Right kidney (tissue), 9 donors: Measurements from ENCODE around the gene OR9Q1.
"Not testable (repeated sequence)": the region's sequence is repeated elsewhere in the genome, so short reads cannot be mapped to it uniquely, and the experiment has no call there.

Experiments used
- DNase-seq: peaks from one replicate; pipeline ENCODE4 v3.0.0-alpha.2; 2016
- long read RNA-seq, 8 donors: transcript quantifications; one replicate each; lab custom pipeline, GENCODE V29; 2026

Gene OR9Q1
- long read RNA-seq, donor 1 = 0 reads
- long read RNA-seq, donor 2 = 0 reads
- long read RNA-seq, donor 3, partial matches to known transcripts = 0 of 1 reads
- long read RNA-seq, donor 3, other reads (novel, unspliced or antisense) = 0 of 1 reads
- long read RNA-seq, donor 4 = 0 reads
- long read RNA-seq, donor 5 = 0 reads
- long read RNA-seq, donor 6 = 0 reads
- long read RNA-seq, donor 7 = 0 reads
- long read RNA-seq, donor 8 = 0 reads

DNA sequence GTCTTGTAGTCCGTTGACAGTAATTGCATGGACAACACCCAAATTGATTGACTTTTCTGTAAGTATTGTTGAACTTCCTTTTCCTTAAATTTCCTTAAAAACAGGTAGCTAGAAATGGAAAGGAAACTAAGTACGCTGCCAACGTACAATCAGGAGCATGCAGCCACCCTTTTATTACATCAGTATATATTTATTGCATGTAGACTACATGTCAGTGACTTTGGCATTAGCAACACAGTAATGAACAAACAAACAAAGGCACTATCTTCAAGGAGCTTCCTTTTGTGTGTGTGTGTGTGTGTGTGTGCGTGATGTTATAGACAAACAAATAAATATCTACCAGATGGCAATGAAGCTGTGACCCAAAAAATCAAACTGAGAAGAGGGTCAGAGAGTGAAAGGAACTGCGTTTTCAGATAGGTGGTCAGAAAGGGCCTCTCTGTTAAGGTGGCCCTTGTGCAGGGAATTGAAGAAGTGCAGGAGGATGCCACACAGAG is at the start of gene OR9Q1:
TSS of gene OR9Q1 (plus strand) at position 447 of the 497 bp plus-strand sequence. CDS start 155,564 bp downstream, outside the sequence.
- DNase-seq = no peak

GRCh38 chr11:57974132-57974531 is 49.5 kb upstream of the OR9Q1 start:
- DNase-seq = no peak

GRCh38 chr11:57974848-57975601 is 48.7 kb upstream of the OR9Q1 start:
- DNase-seq = no peak

DNA sequence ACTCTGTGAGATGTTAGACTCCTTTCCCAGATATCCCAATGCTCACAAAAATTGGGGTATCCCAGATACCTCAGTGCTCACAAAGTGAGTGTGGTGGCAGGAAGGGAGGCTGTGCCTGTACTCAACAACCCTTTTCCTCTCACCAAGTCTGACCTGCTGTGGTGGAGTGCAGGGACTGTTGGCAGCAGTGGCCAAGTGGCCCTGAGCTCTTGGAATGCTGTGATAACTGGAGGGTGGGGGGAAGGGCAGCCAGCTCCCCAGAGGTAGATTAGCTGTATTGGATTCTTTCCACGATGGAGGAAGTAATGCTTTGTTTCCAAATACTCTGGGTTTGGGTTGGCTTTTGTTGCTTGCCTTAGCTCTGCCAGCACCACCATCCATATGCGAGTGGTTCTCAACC is 46.0 kb upstream of the OR9Q1 start:
- no peak for DNase-seq

DNA sequence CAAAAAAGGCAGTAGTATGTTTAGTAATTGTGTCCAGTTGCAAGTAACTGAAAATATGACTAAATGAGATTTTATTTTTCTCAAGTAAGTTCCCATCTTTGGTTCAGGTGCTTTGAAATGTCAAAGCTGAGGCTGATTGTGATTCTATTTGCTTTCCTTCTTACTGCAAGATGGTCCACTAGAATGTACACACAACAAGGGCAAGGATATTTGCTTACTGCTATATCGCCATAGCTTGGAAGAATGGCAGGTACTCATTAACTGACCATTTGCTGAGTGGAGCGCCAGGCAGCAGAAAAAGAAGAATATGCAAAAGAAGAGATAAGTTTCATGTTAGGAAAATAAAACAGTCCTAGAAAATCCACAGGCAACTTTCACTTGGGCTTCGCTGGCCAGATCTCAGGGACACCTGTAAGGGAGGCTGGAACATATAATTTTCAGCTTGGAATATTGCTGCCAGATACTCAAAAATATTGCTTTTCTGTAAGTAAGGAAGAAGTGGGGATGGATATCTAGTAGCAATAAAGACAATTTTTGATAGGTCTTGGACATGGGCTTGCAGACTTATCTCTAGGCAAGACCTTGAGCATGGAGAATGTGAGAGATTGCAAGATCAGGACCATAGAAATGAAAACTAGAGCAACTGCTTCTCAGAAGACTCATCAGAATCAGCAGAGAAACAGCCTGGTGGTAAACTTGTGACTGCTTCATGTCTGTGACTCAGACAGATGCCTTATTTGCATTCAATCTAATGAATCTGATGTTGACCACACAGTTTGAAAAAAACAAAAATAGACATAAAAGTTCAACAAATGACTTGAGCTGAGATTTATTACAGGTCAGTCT is 44.8 kb upstream of the OR9Q1 start:
- DNase-seq = no peak

GRCh38 chr11:57979532-57980079 is 44.1 kb upstream of the OR9Q1 start:
- no peak for DNase-seq

GRCh38 chr11:57980201-57980600 is 43.5 kb upstream of the OR9Q1 start:
- DNase-seq = no peak

DNA sequence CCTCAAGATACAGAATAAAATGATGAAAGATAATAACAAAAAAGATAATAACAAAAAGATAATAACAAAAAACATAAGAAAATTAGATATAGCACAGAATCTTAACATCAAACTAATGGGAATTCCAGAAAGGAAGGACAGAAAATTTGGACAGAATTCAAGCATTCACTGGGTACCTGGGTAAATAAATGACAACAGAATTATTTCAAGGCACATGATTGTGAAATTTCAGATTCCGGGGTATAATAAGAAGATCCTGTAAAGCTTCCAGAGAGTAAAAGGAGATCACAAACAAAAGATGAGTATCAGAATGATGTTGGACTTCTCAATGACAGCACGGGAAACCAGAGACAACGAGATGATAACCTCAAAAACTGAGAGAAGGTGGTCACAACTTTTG is 42.1 kb upstream of the OR9Q1 start:
- DNase-seq = no peak

GRCh38 chr11:57982776-57983175 is 40.9 kb upstream of the OR9Q1 start:
- no peak for DNase-seq

GRCh38 chr11:57983191-57983590 is 40.5 kb upstream of the OR9Q1 start:
- no peak for DNase-seq

DNA sequence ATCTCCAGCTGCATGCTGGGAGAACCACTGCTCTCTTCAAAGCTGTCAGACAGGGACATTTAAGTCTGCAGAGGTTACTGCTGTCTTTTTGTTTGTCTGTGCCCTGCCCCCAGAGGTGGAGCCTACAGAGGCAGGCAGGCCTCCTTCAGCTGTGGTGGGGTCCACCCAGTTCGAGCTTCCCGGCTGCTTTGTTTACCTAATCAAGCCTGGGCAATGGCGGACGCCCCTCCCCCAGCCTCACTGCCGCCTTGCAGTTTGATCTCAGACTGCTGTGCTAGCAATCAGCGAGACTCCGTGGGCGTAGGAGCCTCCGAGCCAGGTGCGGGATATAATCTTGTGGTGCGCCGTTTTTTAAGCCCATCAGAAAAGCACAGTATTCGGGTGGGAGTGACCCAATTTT is 24.2 kb upstream of the OR9Q1 start:
- DNase-seq = not testable (repeated sequence)

GRCh38 chr11:58000021-58000420 is 23.7 kb upstream of the OR9Q1 start:
- DNase-seq = not testable (repeated sequence)

GRCh38 chr11:58000699-58001098 is 23.0 kb upstream of the OR9Q1 start:
- DNase-seq = no peak

- DNase-seq = no peak
These were observed 20.6 kb upstream of the OR9Q1 start for GRCh38 chr11:58003036-58003435.

- no peak for DNase-seq
These were observed 20.1 kb upstream of the OR9Q1 start for GRCh38 chr11:58003591-58003990.

- no peak for DNase-seq
These were observed 19.0 kb upstream of the OR9Q1 start for GRCh38 chr11:58004664-58005063.

DNA sequence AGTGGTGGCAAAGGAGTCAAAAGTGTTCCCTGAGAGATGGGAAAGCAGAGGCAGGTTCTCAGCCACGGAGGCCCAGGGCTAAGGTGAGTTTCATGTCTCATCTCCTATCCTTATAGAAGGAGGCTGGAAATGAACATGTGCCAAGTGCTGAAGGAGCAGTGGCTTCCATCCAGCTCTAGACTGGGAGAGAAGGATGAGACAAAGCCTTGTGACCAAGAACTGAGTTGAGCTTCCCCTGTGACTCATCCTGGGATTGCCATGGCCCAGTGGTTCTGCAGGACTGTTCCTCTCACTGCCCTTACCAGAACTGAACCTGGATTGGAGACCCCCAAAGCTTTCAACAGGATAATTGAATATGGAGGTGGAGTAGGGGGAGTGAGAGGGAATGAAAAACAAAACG is 16.7 kb upstream of the OR9Q1 start:
- no peak for DNase-seq

DNA sequence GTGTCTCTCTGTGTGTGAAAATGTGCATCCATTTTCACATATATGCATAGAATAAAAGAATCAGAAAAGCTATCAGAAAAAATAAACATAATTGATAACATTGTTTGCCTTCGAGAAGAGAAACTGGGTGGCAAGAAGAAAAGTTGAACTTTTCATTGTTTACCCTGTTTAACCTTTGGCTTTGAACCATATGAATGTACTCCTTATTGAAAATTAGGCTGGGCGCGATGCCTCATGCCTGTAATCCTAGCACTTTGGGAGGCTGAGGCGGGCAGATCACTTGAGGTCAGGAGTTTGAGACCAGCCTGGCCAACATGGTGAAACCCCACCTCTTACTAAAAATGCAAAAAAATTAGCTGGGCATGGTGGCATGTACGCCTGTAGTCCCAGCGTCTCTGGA is 11.9 kb upstream of the OR9Q1 start:
- DNase-seq = no peak

DNA sequence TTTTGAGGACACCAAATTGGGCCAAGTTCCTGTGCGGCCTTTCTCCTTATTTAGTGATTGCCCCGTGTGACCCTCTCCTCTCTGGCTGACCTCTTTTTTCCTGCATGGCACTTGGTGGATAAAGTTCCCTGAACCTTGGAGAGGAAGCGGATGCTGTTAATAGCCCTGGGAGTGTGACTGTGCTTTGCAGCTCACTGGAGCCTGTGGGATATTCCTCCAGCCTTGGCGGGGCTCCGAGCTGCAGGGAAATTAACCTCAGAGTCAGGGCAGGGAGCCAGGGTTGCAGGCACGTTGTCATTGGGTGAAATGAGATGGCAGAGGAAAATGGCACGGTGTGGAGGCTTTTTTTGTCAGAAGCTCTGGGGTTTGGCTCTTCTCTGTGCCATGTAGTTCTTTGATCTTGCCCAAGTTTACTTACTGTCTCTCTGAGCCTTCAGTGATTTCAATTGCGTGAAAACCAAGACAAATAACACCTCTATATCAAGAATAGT is 965 bp downstream of the OR9Q1 start:
- DNase-seq = no peak

DNA sequence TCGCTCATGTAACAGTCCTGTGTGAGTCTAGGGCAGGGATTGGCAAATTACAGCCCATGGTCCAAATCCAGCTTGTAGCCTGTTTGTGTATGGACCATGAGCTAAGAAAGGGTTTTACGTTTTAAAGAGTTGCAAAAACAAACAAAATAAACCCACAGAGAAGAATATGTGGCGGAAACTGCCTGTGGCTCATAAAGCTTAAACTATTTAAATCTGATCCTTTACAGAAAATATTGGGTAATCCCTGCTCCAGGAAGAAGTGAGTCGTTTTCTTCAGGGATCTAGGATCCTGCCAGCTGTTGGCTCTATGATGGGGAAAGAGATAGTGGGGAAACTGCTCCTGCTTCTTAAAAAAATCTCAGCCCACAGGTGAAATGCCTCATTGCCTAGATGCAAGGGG is 3.7 kb downstream of the OR9Q1 start:
- no peak for DNase-seq

DNA sequence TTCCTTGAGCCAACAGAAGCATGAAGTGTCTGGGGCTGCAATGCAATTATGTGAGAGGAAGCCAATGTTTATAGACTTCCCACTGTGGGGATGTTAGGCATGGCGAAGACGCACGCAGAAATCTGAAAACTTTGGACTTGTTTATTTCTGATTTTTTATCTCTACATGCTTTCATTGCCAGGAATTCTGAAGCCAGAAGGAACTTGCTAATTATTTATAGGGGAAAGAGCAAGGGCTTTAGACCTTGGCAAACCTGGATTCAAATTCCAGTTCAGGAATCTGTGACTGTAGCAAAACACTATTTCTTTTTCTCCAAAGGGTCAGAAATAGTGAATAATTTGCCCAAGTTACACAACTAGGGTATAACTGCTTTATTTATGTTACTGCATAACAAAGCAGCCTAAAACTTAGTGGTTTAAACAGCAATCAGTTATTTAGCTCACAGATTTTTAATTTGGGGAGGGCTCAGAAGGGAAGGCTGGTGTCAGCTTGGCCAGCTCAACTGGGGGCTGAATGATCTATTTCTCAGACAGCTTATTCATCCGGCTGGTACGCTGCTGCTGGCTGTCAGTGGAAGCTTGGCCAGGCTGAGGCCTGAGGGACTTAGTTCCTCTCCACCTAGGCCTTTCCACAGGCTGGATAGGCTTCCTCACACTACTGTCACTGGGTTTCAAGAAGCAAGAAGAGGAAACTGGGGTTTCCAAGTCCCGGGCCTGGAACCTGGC is 5.2 kb downstream of the OR9Q1 start:
- DNase-seq = no peak

DNA sequence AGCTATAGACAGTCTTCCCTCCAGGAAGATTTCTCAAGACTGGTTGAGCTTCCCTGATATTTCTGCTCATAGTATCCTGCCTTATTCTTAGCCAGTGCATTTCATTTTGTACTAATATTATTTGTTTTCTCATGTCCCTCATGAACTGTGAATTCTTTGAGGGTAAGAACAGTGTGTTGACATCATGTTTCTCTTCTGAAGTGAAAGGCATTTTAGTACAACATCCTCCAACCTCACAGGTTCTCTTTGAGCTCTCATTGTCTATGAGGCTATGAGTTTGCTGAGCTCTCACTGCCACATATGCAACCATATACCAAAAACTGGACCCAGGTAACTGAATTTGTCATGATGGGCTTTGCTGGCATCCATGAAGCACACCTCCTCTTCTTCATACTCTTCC is 7.0 kb downstream of the OR9Q1 start, which contains the start of gene OR6Q1:
TSS of gene OR6Q1 (plus strand) at position 301 of the 400 bp plus-strand sequence. CDS start at position 301, 0 bp downstream.
- DNase-seq = no peak
